Central memory CD8-positive, alpha-beta T cell (primary cell): ENCODE data around the gene NOLC1.
"Not testable (repeated sequence)": the region's sequence is repeated elsewhere in the genome, so short reads cannot be mapped to it uniquely, and the experiment has no call there.

Source experiments
- ATAC-seq: fragments of 150-1000 bp; cut with Tn5 transposase; replicated peaks from 2 replicates; pipeline ENCODE4 v1.10.0; 2022; ENCODE audit warnings: mild to moderate bottlenecking, moderate FRiP score, moderate number of reproducible peaks; ENCODE audit not compliant: poor library complexity, severe bottlenecking; ENCODE audit errors: extremely low read depth
- DNase-seq, 2 donors: peaks; one replicate each; pipeline ENCODE4 v3.0.0; 2021; ENCODE audit warnings: low spot score in 2 of 2
- H3K27ac Mint-ChIP-seq: one replicate; pipeline ENCODE4 v1.8.0; 2022; ENCODE audit warnings: low read depth, mild to moderate bottlenecking, moderate library complexity, mixed read lengths
- H3K27me3 Mint-ChIP-seq: one replicate; pipeline ENCODE4 v1.8.0; 2022; ENCODE audit warnings: mixed read lengths
- H3K36me3 Mint-ChIP-seq: one replicate; pipeline ENCODE4 v1.8.0; 2022; ENCODE audit warnings: mild to moderate bottlenecking, moderate library complexity, mixed read lengths; ENCODE audit not compliant: insufficient read depth
- H3K4me1 Mint-ChIP-seq: one replicate; pipeline ENCODE4 v1.8.0; 2022; ENCODE audit warnings: mixed read lengths
- H3K4me3 Mint-ChIP-seq: one replicate; pipeline ENCODE4 v1.8.0; 2022; ENCODE audit warnings: mild to moderate bottlenecking, moderate library complexity, mixed read lengths
- H3K9me3 Mint-ChIP-seq: one replicate; pipeline ENCODE4 v1.8.0; 2022; ENCODE audit warnings: mixed read lengths

NOLC1 gene

GRCh38 chr10:102184606-102185005, 32.4 kb downstream of the NOLC1 start:
- peaks cover 5% of the 10 kb centered on the region for H3K4me1 Mint-ChIP-seq

GRCh38 chr10:102185272-102185671, 33.1 kb downstream of the NOLC1 start:
- ATAC-seq: no peak
- Mint-ChIP-seq H3K4me3 (no peak overlapping the region), H3K4me1 (peaks cover 5% of the 10 kb centered on the region), H3K36me3 (peaks cover 2% of the 10 kb centered on the region), H3K27me3 (no peaks in the 10 kb centered on the region), H3K27ac (no peak overlapping the region), H3K9me3 (no peaks in the 10 kb centered on the region)
- no peak for DNase-seq

More at GRCh38 chr10:102184606-102185005, 32.4 kb downstream of the NOLC1 start:
- DNase-seq (no peak), ATAC-seq (no peak)
- peaks cover 2% of the 10 kb centered on the region for H3K36me3 Mint-ChIP-seq
- no peak overlapping the region for H3K4me3 Mint-ChIP-seq
- H3K9me3 Mint-ChIP-seq: no peaks in the 10 kb centered on the region
- no peaks in the 10 kb centered on the region for H3K27me3 Mint-ChIP-seq
- H3K27ac Mint-ChIP-seq: no peak overlapping the region

- DNase-seq (no peak), ATAC-seq (no peak)
- no peak overlapping the region for H3K27ac Mint-ChIP-seq
- H3K9me3 Mint-ChIP-seq: no peaks in the 10 kb centered on the region
- H3K4me3 Mint-ChIP-seq: no peak overlapping the region
- H3K4me1 Mint-ChIP-seq: peaks cover 5% of the 10 kb centered on the region
- no peaks in the 10 kb centered on the region for H3K27me3 Mint-ChIP-seq
- peaks cover 2% of the 10 kb centered on the region for H3K36me3 Mint-ChIP-seq
Measured at GRCh38 chr10:102185811-102186527, 33.8 kb downstream of the NOLC1 start.

- Mint-ChIP-seq H3K9me3 (no peaks in the 10 kb centered on the region), H3K36me3 (peaks cover 2% of the 10 kb centered on the region), H3K4me3 (peak overlapping the region; percentile 40), H3K27me3 (no peaks in the 10 kb centered on the region), H3K27ac (peak overlapping the region; percentile 58), H3K4me1 (peaks cover 5% of the 10 kb centered on the region)
- ATAC-seq: no peak
- no peak for DNase-seq
Measured at GRCh38 chr10:102188298-102188940, 36.2 kb downstream of the NOLC1 start.

- Mint-ChIP-seq H3K4me3 (peak overlapping the region; percentile 40), H3K27ac (peak overlapping the region; percentile 58)
- not testable (repeated sequence) for DNase-seq, H3K9me3 Mint-ChIP-seq, H3K36me3 Mint-ChIP-seq, H3K4me1 Mint-ChIP-seq, H3K27me3 Mint-ChIP-seq
- ATAC-seq: peak; percentile 54
Measured at GRCh38 chr10:102188941-102189898, 37.0 kb downstream of the NOLC1 start.

GRCh38 chr10:102191956-102192355, 39.8 kb downstream of the NOLC1 start:
- no peaks in the 10 kb centered on the region for H3K27me3 Mint-ChIP-seq
- peaks cover 2% of the 10 kb centered on the region for H3K36me3 Mint-ChIP-seq
- no peak overlapping the region for H3K27ac Mint-ChIP-seq
- no peak overlapping the region for H3K4me3 Mint-ChIP-seq
- DNase-seq: no peak
- ATAC-seq: no peak
- H3K9me3 Mint-ChIP-seq: no peaks in the 10 kb centered on the region
- H3K4me1 Mint-ChIP-seq: peaks cover 5% of the 10 kb centered on the region

GRCh38 chr10:102195296-102195870, 43.2 kb downstream of the NOLC1 start:
- Mint-ChIP-seq H3K4me3 (no peak overlapping the region), H3K27ac (no peak overlapping the region), H3K36me3 (no peaks in the 10 kb centered on the region), H3K4me1 (no peaks in the 10 kb centered on the region), H3K9me3 (no peaks in the 10 kb centered on the region), H3K27me3 (no peaks in the 10 kb centered on the region)
- ATAC-seq: no peak
- DNase-seq: no peak

GRCh38 chr10:102196893-102197292, 44.7 kb downstream of the NOLC1 start:
- peaks cover 8% of the 10 kb centered on the region for H3K27me3 Mint-ChIP-seq
- DNase-seq (no peak), ATAC-seq (no peak)
- no peak overlapping the region for H3K4me3 Mint-ChIP-seq
- no peak overlapping the region for H3K27ac Mint-ChIP-seq
- no peaks in the 10 kb centered on the region for H3K36me3 Mint-ChIP-seq
- no peaks in the 10 kb centered on the region for H3K4me1 Mint-ChIP-seq
- no peaks in the 10 kb centered on the region for H3K9me3 Mint-ChIP-seq

GRCh38 chr10:102198027-102198426, 45.8 kb downstream of the NOLC1 start:
- Mint-ChIP-seq H3K4me3 (no peak overlapping the region), H3K27ac (no peak overlapping the region), H3K4me1 (no peaks in the 10 kb centered on the region), H3K9me3 (no peaks in the 10 kb centered on the region), H3K36me3 (no peaks in the 10 kb centered on the region), H3K27me3 (peaks cover 20% of the 10 kb centered on the region)
- ATAC-seq (no peak), DNase-seq (no peak)

- Mint-ChIP-seq H3K4me1 (no peaks in the 10 kb centered on the region), H3K27ac (no peak overlapping the region), H3K9me3 (no peaks in the 10 kb centered on the region), H3K27me3 (peaks cover 28% of the 10 kb centered on the region), H3K4me3 (no peak overlapping the region), H3K36me3 (no peaks in the 10 kb centered on the region)
- ATAC-seq (no peak), DNase-seq (no peak)
Measured at GRCh38 chr10:102200751-102201640, 48.8 kb downstream of the NOLC1 start.

GRCh38 chr10:102202386-102202785, 50.2 kb downstream of the NOLC1 start:
- ATAC-seq (no peak), DNase-seq (no peak)
- H3K27ac Mint-ChIP-seq: no peak overlapping the region
- no peaks in the 10 kb centered on the region for H3K36me3 Mint-ChIP-seq
- H3K27me3 Mint-ChIP-seq: peaks cover 28% of the 10 kb centered on the region
- no peak overlapping the region for H3K4me3 Mint-ChIP-seq
- H3K9me3 Mint-ChIP-seq: no peaks in the 10 kb centered on the region
- no peaks in the 10 kb centered on the region for H3K4me1 Mint-ChIP-seq
